GM12892 (cell line): ENCODE measurements around the gene MAP1LC3B.

ENCODE experiments used
- POLR2A ChIP-seq: IDR thresholded peaks from 2 replicates; pipeline ENCODE4 v1.6.1; 2011; ENCODE audit warnings: low read depth, low read length, control low read depth
- POLR2AphosphoS5 ChIP-seq: IDR thresholded peaks from 2 replicates; pipeline ENCODE4 v1.6.1; 2011; ENCODE audit warnings: low read depth, low read length, control low read depth
- TAF1 ChIP-seq: IDR thresholded peaks from 2 replicates; pipeline ENCODE4 v1.6.1; 2011; ENCODE audit warnings: low read depth, mild to moderate bottlenecking, control low read depth, low read length, borderline replicate concordance

DNA sequence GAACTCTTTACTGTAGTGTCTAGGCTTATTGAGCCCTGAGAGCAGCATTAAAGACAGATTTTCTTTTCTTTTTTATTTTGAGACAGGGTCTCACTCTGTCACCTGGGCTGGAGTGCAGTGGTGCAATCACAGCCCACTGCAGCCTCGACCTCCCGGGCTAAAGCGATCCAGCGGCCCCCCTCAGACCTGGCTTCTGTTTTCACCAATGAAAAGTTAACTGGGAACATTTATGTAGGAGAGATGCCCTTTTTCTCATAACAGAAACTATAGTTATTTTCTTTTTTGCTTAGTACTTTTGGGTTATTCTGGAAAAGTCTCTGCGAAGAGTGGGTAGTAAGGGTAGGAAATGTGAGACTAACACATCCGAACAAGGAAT lies 1.5 kb downstream of the MAP1LC3B start:
- TF ChIP-seq TAF1: no peak
- no peak for TF ChIP-seq POLR2AphosphoS5
- no peak for TF ChIP-seq POLR2A
